Fibroblast of peridontal ligament (primary cell): ENCODE data around the gene LTBP1.

Experiments used
- DNase-seq: peaks from one replicate; pipeline ENCODE4 v3.0.0-alpha.2; 2010; ENCODE audit errors: extremely low read depth

LTBP1 gene

GRCh38 chr2:33195891-33196290 is 249.1 kb downstream of the LTBP1 start:
- no peak for DNase-seq

GRCh38 chr2:33196700-33197099 is 249.9 kb downstream of the LTBP1 start:
- no peak for DNase-seq

GRCh38 chr2:33197198-33197938 is 250.6 kb downstream of the LTBP1 start:
- no peak for DNase-seq

- DNase-seq: no peak
Measured at GRCh38 chr2:33202641-33203522, 256.1 kb downstream of the LTBP1 start.

GRCh38 chr2:33204945-33205344 is 258.2 kb downstream of the LTBP1 start:
- no peak for DNase-seq

- DNase-seq: peak; percentile 58
Measured at GRCh38 chr2:33205693-33206434, 259.1 kb downstream of the LTBP1 start.

GRCh38 chr2:33207151-33207740 is 260.5 kb downstream of the LTBP1 start:
- peak; percentile 78 for DNase-seq

- no peak for DNase-seq
Measured at GRCh38 chr2:33208400-33208799, 261.6 kb downstream of the LTBP1 start.

- peak; percentile 49 for DNase-seq
Measured at GRCh38 chr2:33209976-33210375, 263.2 kb downstream of the LTBP1 start.

- peak; percentile 98 for DNase-seq
Measured at GRCh38 chr2:33210626-33211025, 263.9 kb downstream of the LTBP1 start.

GRCh38 chr2:33212151-33212550 is 265.4 kb downstream of the LTBP1 start:
- peak; percentile 96 for DNase-seq

GRCh38 chr2:33213244-33213643 is 266.5 kb downstream of the LTBP1 start:
- no peak for DNase-seq

GRCh38 chr2:33213648-33214047 is 266.9 kb downstream of the LTBP1 start:
- DNase-seq: no peak

- no peak for DNase-seq
Measured at GRCh38 chr2:33214436-33214835, 267.7 kb downstream of the LTBP1 start.

GRCh38 chr2:33214857-33215256 is 268.1 kb downstream of the LTBP1 start:
- no peak for DNase-seq

GRCh38 chr2:33215299-33215698 is 268.5 kb downstream of the LTBP1 start:
- peak; percentile 97 for DNase-seq

- no peak for DNase-seq
Measured at GRCh38 chr2:33215983-33216382, 269.2 kb downstream of the LTBP1 start.

GRCh38 chr2:33216508-33217182 is 269.9 kb downstream of the LTBP1 start:
- peak; percentile 57 for DNase-seq

- no peak for DNase-seq
Measured at GRCh38 chr2:33217406-33217805, 270.7 kb downstream of the LTBP1 start.

- DNase-seq: no peak
Measured at GRCh38 chr2:33219114-33219513, 272.4 kb downstream of the LTBP1 start.

- no peak for DNase-seq
Measured at GRCh38 chr2:33219850-33220275, 273.1 kb downstream of the LTBP1 start.
